ENCODE measurements around the gene HSF2.

Gene HSF2

DNA sequence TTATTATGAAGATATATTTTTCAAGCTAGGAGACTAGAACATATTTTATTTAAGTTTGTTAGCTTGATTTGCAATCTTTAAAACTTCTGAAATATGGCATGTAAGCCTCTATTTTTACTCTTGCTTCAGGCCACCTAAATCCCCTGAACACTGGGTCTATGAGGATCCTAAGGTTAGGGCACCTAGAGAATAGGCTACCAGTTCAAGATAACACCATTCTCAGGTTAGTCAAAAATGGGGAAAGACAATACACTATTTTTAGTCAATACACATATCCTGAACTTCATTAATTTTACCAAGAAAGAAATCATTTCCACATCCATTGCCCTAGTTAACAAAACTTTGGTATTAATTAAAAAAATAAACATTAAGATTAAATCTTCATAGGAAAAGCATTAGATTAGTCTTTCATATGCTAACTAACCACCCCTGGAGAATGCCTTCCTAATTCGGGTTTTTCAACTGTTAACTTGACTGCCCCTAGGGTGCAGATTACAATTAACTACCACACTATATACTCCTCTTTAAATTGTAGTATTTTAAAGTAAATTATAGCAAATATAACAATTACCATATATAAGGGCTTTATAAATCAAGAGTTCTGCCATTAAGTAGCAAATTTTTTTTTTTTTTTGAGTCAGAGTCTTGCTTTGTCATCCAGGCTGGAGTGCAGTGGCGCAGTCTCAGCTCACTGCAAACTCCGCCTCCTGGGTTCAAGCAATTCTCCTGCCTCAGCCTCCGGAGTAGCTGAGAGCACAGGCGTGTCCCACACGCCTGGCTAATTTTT is 6.7 kb upstream of the HSF2 start:
- no peaks in the 10 kb centered on the region for H4K20me1 ChIP-seq (ENCODE audit: control insufficient read depth, insufficient read depth, low read depth, low read length)
- H3K9me3 ChIP-seq (ENCODE audit: control insufficient read depth, insufficient read depth, low read length): no peaks in the 10 kb centered on the region
- H3K27ac ChIP-seq (ENCODE audit: low read depth, low read length): no peak overlapping the region
- no peaks in the 10 kb centered on the region for H3F3A ChIP-seq (ENCODE audit: control insufficient read depth, insufficient read depth)
- H3K36me3 ChIP-seq (ENCODE audit: control insufficient read depth, low read length): no peaks in the 10 kb centered on the region
- H3K79me2 ChIP-seq (ENCODE audit: control insufficient read depth, low read length): no peaks in the 10 kb centered on the region
- H3K4me2 ChIP-seq (ENCODE audit: low read length): no peak overlapping the region
- TF ChIP-seq, protein P1, sequence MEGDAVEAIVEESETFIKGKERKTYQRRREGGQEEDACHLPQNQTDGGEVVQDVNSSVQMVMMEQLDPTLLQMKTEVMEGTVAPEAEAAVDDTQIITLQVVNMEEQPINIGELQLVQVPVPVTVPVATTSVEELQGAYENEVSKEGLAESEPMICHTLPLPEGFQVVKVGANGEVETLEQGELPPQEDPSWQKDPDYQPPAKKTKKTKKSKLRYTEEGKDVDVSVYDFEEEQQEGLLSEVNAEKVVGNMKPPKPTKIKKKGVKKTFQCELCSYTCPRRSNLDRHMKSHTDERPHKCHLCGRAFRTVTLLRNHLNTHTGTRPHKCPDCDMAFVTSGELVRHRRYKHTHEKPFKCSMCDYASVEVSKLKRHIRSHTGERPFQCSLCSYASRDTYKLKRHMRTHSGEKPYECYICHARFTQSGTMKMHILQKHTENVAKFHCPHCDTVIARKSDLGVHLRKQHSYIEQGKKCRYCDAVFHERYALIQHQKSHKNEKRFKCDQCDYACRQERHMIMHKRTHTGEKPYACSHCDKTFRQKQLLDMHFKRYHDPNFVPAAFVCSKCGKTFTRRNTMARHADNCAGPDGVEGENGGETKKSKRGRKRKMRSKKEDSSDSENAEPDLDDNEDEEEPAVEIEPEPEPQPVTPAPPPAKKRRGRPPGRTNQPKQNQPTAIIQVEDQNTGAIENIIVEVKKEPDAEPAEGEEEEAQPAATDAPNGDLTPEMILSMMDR (IDR thresholded peaks at IDR 0.05; ENCODE audit: low read depth, low read length, poor library complexity, severe bottlenecking): no peak
- TF ChIP-seq EZH2phosphoT487 (IDR thresholded peaks at IDR 0.05; ENCODE audit: borderline replicate concordance, low read length): no peak
- no peak overlapping the region for H3K4me3 ChIP-seq (ENCODE audit: low read length)
- peaks cover 8% of the 10 kb centered on the region for H3K27me3 ChIP-seq (ENCODE audit: control insufficient read depth, low read length)
- H3K4me1 ChIP-seq (ENCODE audit: control insufficient read depth, low read length): no peaks in the 10 kb centered on the region
- no peaks in the 10 kb centered on the region for H3K9me2 ChIP-seq (replicated peaks; ENCODE audit: control insufficient read depth, low read length)

DNA sequence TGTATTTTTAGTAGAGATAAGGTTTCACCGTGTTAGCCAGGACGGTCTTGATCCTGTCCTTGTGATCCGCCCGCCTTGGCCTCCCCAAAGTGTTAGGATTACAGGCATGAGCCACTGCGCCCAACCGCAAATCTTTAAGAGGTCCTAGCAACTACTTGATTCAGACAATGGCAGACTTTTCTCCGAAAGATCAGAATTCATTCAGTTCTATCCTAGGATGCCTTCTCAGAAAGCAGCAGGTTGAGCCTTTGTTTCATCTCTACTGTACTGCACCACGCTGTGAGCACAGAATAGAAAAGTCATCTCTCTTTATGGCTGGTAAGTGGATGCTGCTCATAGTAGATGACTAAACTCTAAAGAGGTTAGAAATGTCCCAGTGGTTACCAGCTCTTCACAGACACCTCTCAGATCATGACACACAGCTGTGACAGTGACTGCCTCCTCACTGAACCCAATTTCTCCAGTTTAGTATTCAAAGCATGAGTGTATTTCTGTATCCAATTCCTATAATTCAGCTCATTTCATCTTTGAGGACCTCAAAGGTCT is 6.0 kb upstream of the HSF2 start:
- no peaks in the 10 kb centered on the region for H3K4me1 ChIP-seq (ENCODE audit: control insufficient read depth, low read length)
- no peak overlapping the region for H3K27ac ChIP-seq (ENCODE audit: low read depth, low read length)
- H3K36me3 ChIP-seq (ENCODE audit: control insufficient read depth, low read length): no peaks in the 10 kb centered on the region
- no peaks in the 10 kb centered on the region for H3K9me3 ChIP-seq (ENCODE audit: control insufficient read depth, insufficient read depth, low read length)
- H3K4me2 ChIP-seq (ENCODE audit: low read length): no peak overlapping the region
- no peak for TF ChIP-seq EZH2phosphoT487 (IDR thresholded peaks at IDR 0.05; ENCODE audit: borderline replicate concordance, low read length)
- TF ChIP-seq, protein P1 (IDR thresholded peaks at IDR 0.05; ENCODE audit: low read depth, low read length, poor library complexity, severe bottlenecking): no peak
- peaks cover 8% of the 10 kb centered on the region for H3K27me3 ChIP-seq (ENCODE audit: control insufficient read depth, low read length)
- H3K9me2 ChIP-seq (replicated peaks; ENCODE audit: control insufficient read depth, low read length): no peaks in the 10 kb centered on the region
- no peaks in the 10 kb centered on the region for H3K79me2 ChIP-seq (ENCODE audit: control insufficient read depth, low read length)
- H4K20me1 ChIP-seq (ENCODE audit: control insufficient read depth, insufficient read depth, low read depth, low read length): no peaks in the 10 kb centered on the region
- H3F3A ChIP-seq (ENCODE audit: control insufficient read depth, insufficient read depth): no peaks in the 10 kb centered on the region
- H3K4me3 ChIP-seq (ENCODE audit: low read length): no peak overlapping the region

DNA sequence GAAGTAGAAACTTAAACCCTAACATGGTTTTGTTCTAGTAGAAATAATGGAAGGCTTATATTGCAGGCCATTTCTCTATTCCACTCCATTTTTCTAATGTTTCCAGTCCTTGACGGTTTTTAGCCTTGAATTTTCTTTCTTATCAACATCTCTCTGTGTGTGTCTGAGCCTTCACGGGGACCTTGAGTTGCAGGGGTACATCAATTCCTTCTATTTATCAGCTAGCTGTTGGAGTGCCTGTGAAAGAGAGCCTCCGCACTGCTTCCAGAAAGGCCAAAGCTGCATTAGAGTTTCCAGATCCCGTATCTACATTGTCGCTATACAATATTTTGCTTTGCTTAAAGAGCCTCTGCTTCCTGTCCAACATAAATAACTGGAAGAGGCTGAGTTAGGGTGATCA is 5.4 kb upstream of the HSF2 start:
- TF ChIP-seq, protein P1 (IDR thresholded peaks at IDR 0.05; ENCODE audit: low read depth, low read length, poor library complexity, severe bottlenecking): no peak
- no peak for TF ChIP-seq EZH2phosphoT487 (IDR thresholded peaks at IDR 0.05; ENCODE audit: borderline replicate concordance, low read length)
- Histone ChIP-seq H3K4me2 (ENCODE audit: low read length) (no peak overlapping the region), H3K27me3 (ENCODE audit: control insufficient read depth, low read length) (peaks cover 8% of the 10 kb centered on the region), H3K9me3 (ENCODE audit: control insufficient read depth, insufficient read depth, low read length) (no peaks in the 10 kb centered on the region), H3K4me1 (ENCODE audit: control insufficient read depth, low read length) (peaks cover 5% of the 10 kb centered on the region), H3K9me2 (replicated peaks; ENCODE audit: control insufficient read depth, low read length) (no peaks in the 10 kb centered on the region), H3F3A (ENCODE audit: control insufficient read depth, insufficient read depth) (no peaks in the 10 kb centered on the region), H3K27ac (ENCODE audit: low read depth, low read length) (no peak overlapping the region), H3K4me3 (ENCODE audit: low read length) (no peak overlapping the region), H3K36me3 (ENCODE audit: control insufficient read depth, low read length) (no peaks in the 10 kb centered on the region), H3K79me2 (ENCODE audit: control insufficient read depth, low read length) (no peaks in the 10 kb centered on the region), H4K20me1 (ENCODE audit: control insufficient read depth, insufficient read depth, low read depth, low read length) (no peaks in the 10 kb centered on the region)

Measured in DOHH2 (cell line).